ENCODE results near the gene HJURP. TPM values are rescaled to one million over a fixed set of nuclear protein-coding genes. Genes with fewer than 3 reads are reported as not detected.

HJURP gene
- total and polyA plus RNA-seq, 4 donors = 4.9 to 11.4 (median 9.7) TPM

DNA sequence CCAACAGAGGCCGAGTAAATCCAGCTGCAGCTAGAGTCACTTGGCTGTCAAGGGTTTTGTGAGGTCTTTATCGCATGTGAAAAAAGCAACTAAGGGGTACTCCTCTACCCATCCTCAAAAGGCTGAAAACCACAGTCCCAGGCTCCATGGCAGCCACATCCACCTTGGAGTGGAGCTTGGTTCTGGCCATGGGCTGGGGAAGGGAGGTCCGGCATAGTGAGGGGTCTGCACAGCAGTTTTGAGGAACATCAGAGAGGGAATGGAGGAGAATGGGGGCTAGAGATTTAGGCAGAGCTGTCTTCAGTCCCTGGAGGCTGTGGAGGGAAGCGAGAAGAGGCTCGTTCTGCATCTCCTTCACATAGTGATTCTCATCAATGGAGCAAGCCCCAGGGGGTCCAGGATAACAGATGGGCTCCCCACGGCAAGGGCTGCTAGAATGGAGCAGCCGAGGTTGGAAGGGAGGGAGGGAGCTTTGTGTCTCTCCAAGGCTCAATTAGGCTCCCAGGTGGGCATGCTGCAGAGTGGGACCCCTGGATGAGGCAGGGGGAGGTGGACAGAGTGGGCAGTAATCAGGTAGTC, 55.2 kb downstream of the HJURP start:
- DNase-seq (ENCODE audit: low read depth in 4 of 6, low spot score in 6 of 6) = peak in 1 of 6 donors; percentile 9
- no peak overlapping the region for H3K4me3 ChIP-seq (ENCODE audit: low read depth, low read length)
- H3K4me1 ChIP-seq (ENCODE audit: control insufficient read depth, insufficient read depth, low read length) = no peaks in the 10 kb centered on the region
- no peak overlapping the region for H3K27ac ChIP-seq (ENCODE audit: low read depth, low read length)
- 42% methylated on average over 6 of the region's 7 CpGs for WGBS (ENCODE audit: insufficient coverage)
- no peaks in the 10 kb centered on the region for H3K9me3 ChIP-seq (ENCODE audit: control insufficient read depth, insufficient read depth, low read length)
- H3K27me3 ChIP-seq (ENCODE audit: control insufficient read depth, insufficient read depth, low read length) = no peaks in the 10 kb centered on the region
- H3K36me3 ChIP-seq (ENCODE audit: control insufficient read depth, insufficient read depth, low read length) = no peaks in the 10 kb centered on the region

GRCh38 chr2:233798335-233799086, 55.8 kb downstream of the HJURP start:
- Histone ChIP-seq H3K36me3 (ENCODE audit: control insufficient read depth, insufficient read depth, low read length) (no peaks in the 10 kb centered on the region), H3K4me1 (ENCODE audit: control insufficient read depth, insufficient read depth, low read length) (no peaks in the 10 kb centered on the region), H3K27ac (ENCODE audit: low read depth, low read length) (no peak overlapping the region), H3K27me3 (ENCODE audit: control insufficient read depth, insufficient read depth, low read length) (no peaks in the 10 kb centered on the region), H3K9me3 (ENCODE audit: control insufficient read depth, insufficient read depth, low read length) (no peaks in the 10 kb centered on the region), H3K4me3 (ENCODE audit: low read depth, low read length) (no peak overlapping the region)
- 85% methylated on average over 14 of the region's 14 CpGs for WGBS (ENCODE audit: insufficient coverage)
- no peak for DNase-seq (ENCODE audit: low read depth in 4 of 6, low spot score in 6 of 6)

DNA sequence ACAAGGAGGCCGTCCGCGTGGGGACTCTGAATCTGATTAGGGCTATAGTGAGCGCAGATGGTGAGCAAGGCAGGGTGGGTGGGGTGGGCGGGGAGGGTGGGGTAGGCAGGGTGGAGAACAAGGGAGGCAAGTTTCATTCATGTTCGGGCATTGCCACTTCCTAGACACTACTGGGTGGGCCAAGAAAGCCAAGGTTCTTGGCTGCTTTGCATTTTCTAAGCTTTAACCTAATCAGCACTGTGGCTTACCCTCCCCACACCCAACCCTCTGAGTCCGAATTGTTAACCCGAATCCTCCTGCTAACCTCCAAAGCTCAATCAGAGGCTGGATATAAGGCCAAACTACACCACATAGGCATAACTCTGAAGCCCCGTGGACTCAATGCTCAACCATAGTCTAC, 58.1 kb downstream of the HJURP start:
- H3K9me3 ChIP-seq (ENCODE audit: control insufficient read depth, insufficient read depth, low read length) = no peaks in the 10 kb centered on the region
- no peak for DNase-seq (ENCODE audit: low read depth in 4 of 6, low spot score in 6 of 6)
- H3K27ac ChIP-seq (ENCODE audit: low read depth, low read length) = no peak overlapping the region
- no peak overlapping the region for H3K4me3 ChIP-seq (ENCODE audit: low read depth, low read length)
- no peaks in the 10 kb centered on the region for H3K4me1 ChIP-seq (ENCODE audit: control insufficient read depth, insufficient read depth, low read length)
- WGBS (ENCODE audit: insufficient coverage) = 85% methylated on average over 3 of the region's 9 CpGs
- H3K27me3 ChIP-seq (ENCODE audit: control insufficient read depth, insufficient read depth, low read length) = no peaks in the 10 kb centered on the region
- no peaks in the 10 kb centered on the region for H3K36me3 ChIP-seq (ENCODE audit: control insufficient read depth, insufficient read depth, low read length)

DNA sequence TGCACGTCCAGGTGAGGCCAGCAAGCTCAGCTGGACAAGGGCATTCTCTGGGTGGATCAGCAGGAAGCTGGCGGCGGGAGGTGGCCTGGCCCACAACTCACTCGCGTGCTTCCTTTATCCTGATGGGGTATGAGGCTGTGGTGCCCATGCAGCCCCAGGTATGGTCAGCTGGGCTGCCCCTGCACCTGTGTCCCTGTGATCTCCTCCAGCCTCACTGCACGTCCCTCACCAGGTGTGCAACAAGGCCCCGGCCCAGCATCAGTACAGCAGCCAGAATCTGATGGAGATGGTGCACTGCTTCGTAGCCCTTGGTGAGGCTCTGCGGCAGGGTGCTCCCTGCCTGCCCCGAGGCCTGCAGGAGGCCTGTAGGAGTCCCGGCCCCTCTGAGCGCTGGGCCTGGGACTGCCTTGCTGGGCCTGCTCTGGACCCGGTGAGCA, 58.6 kb downstream of the HJURP start:
- 90% methylated on average over 11 of the region's 13 CpGs for WGBS (ENCODE audit: insufficient coverage)
- DNase-seq (ENCODE audit: low read depth in 4 of 6, low spot score in 6 of 6) = no peak
- H3K27me3 ChIP-seq (ENCODE audit: control insufficient read depth, insufficient read depth, low read length) = no peaks in the 10 kb centered on the region
- no peak overlapping the region for H3K27ac ChIP-seq (ENCODE audit: low read depth, low read length)
- H3K4me3 ChIP-seq (ENCODE audit: low read depth, low read length) = no peak overlapping the region
- no peaks in the 10 kb centered on the region for H3K4me1 ChIP-seq (ENCODE audit: control insufficient read depth, insufficient read depth, low read length)
- no peaks in the 10 kb centered on the region for H3K9me3 ChIP-seq (ENCODE audit: control insufficient read depth, insufficient read depth, low read length)
- no peaks in the 10 kb centered on the region for H3K36me3 ChIP-seq (ENCODE audit: control insufficient read depth, insufficient read depth, low read length)

- Histone ChIP-seq H3K4me3 (ENCODE audit: low read depth, low read length) (no peak overlapping the region), H3K27ac (ENCODE audit: low read depth, low read length) (no peak overlapping the region), H3K4me1 (ENCODE audit: control insufficient read depth, insufficient read depth, low read length) (no peaks in the 10 kb centered on the region), H3K9me3 (ENCODE audit: control insufficient read depth, insufficient read depth, low read length) (no peaks in the 10 kb centered on the region), H3K27me3 (ENCODE audit: control insufficient read depth, insufficient read depth, low read length) (no peaks in the 10 kb centered on the region), H3K36me3 (ENCODE audit: control insufficient read depth, insufficient read depth, low read length) (no peaks in the 10 kb centered on the region)
- WGBS (ENCODE audit: insufficient coverage) = 92% methylated on average over 17 of the region's 17 CpGs
- no peak for DNase-seq (ENCODE audit: low read depth in 4 of 6, low spot score in 6 of 6)
Observed at GRCh38 chr2:233794128-233794658, 60.1 kb downstream of the HJURP start.

- Histone ChIP-seq H3K27ac (ENCODE audit: low read depth, low read length) (no peak overlapping the region), H3K4me3 (ENCODE audit: low read depth, low read length) (no peak overlapping the region), H3K4me1 (ENCODE audit: control insufficient read depth, insufficient read depth, low read length) (no peaks in the 10 kb centered on the region), H3K36me3 (ENCODE audit: control insufficient read depth, insufficient read depth, low read length) (no peaks in the 10 kb centered on the region), H3K9me3 (ENCODE audit: control insufficient read depth, insufficient read depth, low read length) (no peaks in the 10 kb centered on the region), H3K27me3 (ENCODE audit: control insufficient read depth, insufficient read depth, low read length) (no peaks in the 10 kb centered on the region)
- no peak for DNase-seq (ENCODE audit: low read depth in 4 of 6, low spot score in 6 of 6)
- WGBS (ENCODE audit: insufficient coverage) = 82% methylated on average over 16 of the region's 18 CpGs
Observed at GRCh38 chr2:233793465-233794127, 60.7 kb downstream of the HJURP start.

GRCh38 chr2:233792720-233793119, 61.6 kb downstream of the HJURP start:
- no peaks in the 10 kb centered on the region for H3K36me3 ChIP-seq (ENCODE audit: control insufficient read depth, insufficient read depth, low read length)
- no peak overlapping the region for H3K27ac ChIP-seq (ENCODE audit: low read depth, low read length)
- H3K4me1 ChIP-seq (ENCODE audit: control insufficient read depth, insufficient read depth, low read length) = no peaks in the 10 kb centered on the region
- H3K9me3 ChIP-seq (ENCODE audit: control insufficient read depth, insufficient read depth, low read length) = no peaks in the 10 kb centered on the region
- DNase-seq (ENCODE audit: low read depth in 4 of 6, low spot score in 6 of 6) = no peak
- no peaks in the 10 kb centered on the region for H3K27me3 ChIP-seq (ENCODE audit: control insufficient read depth, insufficient read depth, low read length)
- no peak overlapping the region for H3K4me3 ChIP-seq (ENCODE audit: low read depth, low read length)
- WGBS (ENCODE audit: insufficient coverage) = 85% methylated on average over 7 of the region's 7 CpGs

DNA sequence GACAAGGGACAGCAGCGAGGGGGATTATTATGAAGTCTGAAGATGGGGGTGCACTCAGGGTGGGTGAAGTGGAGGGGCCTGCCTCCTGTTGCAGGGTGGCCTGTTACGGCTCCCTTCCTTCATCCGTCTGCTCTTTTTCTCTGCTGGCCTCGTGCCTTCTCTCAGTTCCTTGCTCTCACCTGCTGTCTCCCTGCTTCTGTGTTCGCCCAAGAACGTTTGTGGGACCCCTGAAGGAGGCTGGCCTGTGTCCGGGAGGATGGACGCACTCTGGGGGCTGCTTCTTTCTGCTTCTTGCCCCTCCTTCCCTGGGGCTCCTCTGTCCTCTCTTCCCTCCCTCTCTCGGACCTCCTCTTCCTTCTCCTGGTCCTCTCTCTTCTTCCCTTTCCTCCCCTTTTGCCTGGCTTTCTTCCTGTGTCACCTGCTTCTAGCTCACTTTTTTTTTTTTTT, 62.4 kb downstream of the HJURP start:
- Histone ChIP-seq H3K4me3 (ENCODE audit: low read depth, low read length) (no peak overlapping the region), H3K4me1 (ENCODE audit: control insufficient read depth, insufficient read depth, low read length) (no peaks in the 10 kb centered on the region), H3K27ac (ENCODE audit: low read depth, low read length) (no peak overlapping the region), H3K27me3 (ENCODE audit: control insufficient read depth, insufficient read depth, low read length) (no peaks in the 10 kb centered on the region), H3K9me3 (ENCODE audit: control insufficient read depth, insufficient read depth, low read length) (no peaks in the 10 kb centered on the region), H3K36me3 (ENCODE audit: control insufficient read depth, insufficient read depth, low read length) (no peaks in the 10 kb centered on the region)
- WGBS (ENCODE audit: insufficient coverage) = 81% methylated on average over 9 of the region's 9 CpGs
- DNase-seq (ENCODE audit: low read depth in 4 of 6, low spot score in 6 of 6) = no peak

GRCh38 chr2:233791151-233791882, 63.0 kb downstream of the HJURP start:
- Histone ChIP-seq H3K27ac (ENCODE audit: low read depth, low read length) (no peak overlapping the region), H3K27me3 (ENCODE audit: control insufficient read depth, insufficient read depth, low read length) (no peaks in the 10 kb centered on the region), H3K36me3 (ENCODE audit: control insufficient read depth, insufficient read depth, low read length) (no peaks in the 10 kb centered on the region), H3K4me1 (ENCODE audit: control insufficient read depth, insufficient read depth, low read length) (no peaks in the 10 kb centered on the region), H3K9me3 (ENCODE audit: control insufficient read depth, insufficient read depth, low read length) (no peaks in the 10 kb centered on the region), H3K4me3 (ENCODE audit: low read depth, low read length) (no peak overlapping the region)
- DNase-seq (ENCODE audit: low read depth in 4 of 6, low spot score in 6 of 6) = no peak
- 88% methylated on average over 18 of the region's 18 CpGs for WGBS (ENCODE audit: insufficient coverage)
